22Rv1 (cell line): ENCODE measurements around the gene STON2.

ENCODE experiments used
- ZFX ChIP-seq: fragments of 450-650 bp; IDR thresholded peaks from 2 replicates; pipeline ENCODE4 v1.6.1; 2017; ENCODE audit warnings: antibody characterized with exemption, borderline replicate concordance
- TF ChIP-seq, protein P1 (sequence below): fragments of 450-650 bp; IDR thresholded peaks from 2 replicates; pipeline ENCODE4 v1.5.1; 2017; ENCODE audit warnings: mild to moderate bottlenecking

DNA sequence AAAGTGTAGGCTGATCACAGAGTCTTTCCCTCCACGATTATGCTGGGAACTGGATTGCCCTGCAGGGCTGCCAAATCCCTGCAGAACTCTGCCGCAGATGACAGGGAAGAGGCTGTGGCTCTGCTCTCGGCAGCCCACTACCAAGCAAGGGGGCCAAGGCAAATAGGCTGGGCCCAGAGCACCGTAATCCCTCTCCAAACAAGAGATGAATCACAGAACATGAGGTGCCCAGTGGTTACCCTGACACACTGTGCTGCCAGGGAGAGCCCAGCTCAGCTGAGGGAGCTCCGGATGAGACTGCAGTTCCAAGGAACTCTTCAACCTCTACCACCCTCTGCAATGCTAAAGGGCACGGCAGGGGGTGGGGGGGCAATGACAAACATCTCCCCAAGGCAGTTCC, 33.9 kb downstream of the STON2 start:
- TF ChIP-seq, protein P1, sequence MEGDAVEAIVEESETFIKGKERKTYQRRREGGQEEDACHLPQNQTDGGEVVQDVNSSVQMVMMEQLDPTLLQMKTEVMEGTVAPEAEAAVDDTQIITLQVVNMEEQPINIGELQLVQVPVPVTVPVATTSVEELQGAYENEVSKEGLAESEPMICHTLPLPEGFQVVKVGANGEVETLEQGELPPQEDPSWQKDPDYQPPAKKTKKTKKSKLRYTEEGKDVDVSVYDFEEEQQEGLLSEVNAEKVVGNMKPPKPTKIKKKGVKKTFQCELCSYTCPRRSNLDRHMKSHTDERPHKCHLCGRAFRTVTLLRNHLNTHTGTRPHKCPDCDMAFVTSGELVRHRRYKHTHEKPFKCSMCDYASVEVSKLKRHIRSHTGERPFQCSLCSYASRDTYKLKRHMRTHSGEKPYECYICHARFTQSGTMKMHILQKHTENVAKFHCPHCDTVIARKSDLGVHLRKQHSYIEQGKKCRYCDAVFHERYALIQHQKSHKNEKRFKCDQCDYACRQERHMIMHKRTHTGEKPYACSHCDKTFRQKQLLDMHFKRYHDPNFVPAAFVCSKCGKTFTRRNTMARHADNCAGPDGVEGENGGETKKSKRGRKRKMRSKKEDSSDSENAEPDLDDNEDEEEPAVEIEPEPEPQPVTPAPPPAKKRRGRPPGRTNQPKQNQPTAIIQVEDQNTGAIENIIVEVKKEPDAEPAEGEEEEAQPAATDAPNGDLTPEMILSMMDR = no peak
- TF ChIP-seq ZFX = no peak
